Suprapubic skin (tissue), 4 donors: ENCODE data around the gene FN3K.
"Not testable (repeated sequence)": the region's sequence is repeated elsewhere in the genome, so short reads cannot be mapped to it uniquely, and the experiment has no call there.

Source experiments
- EP300 ChIP-seq: sonication (generic); formaldehyde crosslinking; IDR thresholded peaks from one replicate; pipeline ENCODE4 v1.6.1; 2017; ENCODE audit warnings: antibody characterized with exemption
- POLR2A ChIP-seq, 2 donors: fragments of 450-650 bp; IDR thresholded peaks; one replicate each; pipeline ENCODE4 v1.6.1; 2017; ENCODE audit warnings: antibody characterized with exemption in 2 of 2, mild to moderate bottlenecking in 2 of 2, moderate library complexity in 2 of 2
- POLR2AphosphoS5 ChIP-seq, 3 donors: sonication (generic); formaldehyde crosslinking; IDR thresholded peaks; one replicate each; pipeline ENCODE4 v1.6.1; 2017; ENCODE audit warnings: antibody characterized with exemption in 3 of 3
- TF ChIP-seq, protein P1 (sequence below), 2 donors: fragments of 200-600 bp in 1 of 2; fragments of 450-650 bp in 1 of 2; sonication (generic) in 1 of 2; IDR thresholded peaks; one replicate each; pipeline ENCODE4 v1.5.1; 2016 to 2019; ENCODE audit warnings: antibody characterized with exemption in 2 of 2, mild to moderate bottlenecking in 1 of 2, moderate library complexity in 1 of 2

DNA sequence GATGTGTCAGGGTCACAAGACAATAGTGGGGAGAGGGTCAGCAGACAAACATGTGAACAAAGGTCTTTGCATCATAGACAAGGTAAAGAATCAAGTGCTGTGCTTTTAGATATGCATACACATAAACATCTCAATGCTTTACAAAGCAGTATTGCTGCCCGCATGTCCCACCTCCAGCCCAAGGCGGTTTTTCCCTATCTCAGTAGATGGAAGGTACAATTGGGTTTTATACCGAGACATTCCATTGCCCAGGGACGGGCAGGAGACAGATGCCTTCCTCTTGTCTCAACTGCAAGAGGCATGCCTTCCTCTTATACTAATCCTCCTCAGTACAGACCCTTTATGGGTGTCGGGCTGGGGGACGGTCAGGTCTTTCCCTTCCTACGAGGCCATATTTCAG is 9.3 kb downstream of the FN3K start:
- not testable (repeated sequence) for TF ChIP-seq POLR2AphosphoS5 (IDR thresholded peaks at IDR 0.05); POLR2A (IDR thresholded peaks at IDR 0.05); EP300
- TF ChIP-seq, protein P1, sequence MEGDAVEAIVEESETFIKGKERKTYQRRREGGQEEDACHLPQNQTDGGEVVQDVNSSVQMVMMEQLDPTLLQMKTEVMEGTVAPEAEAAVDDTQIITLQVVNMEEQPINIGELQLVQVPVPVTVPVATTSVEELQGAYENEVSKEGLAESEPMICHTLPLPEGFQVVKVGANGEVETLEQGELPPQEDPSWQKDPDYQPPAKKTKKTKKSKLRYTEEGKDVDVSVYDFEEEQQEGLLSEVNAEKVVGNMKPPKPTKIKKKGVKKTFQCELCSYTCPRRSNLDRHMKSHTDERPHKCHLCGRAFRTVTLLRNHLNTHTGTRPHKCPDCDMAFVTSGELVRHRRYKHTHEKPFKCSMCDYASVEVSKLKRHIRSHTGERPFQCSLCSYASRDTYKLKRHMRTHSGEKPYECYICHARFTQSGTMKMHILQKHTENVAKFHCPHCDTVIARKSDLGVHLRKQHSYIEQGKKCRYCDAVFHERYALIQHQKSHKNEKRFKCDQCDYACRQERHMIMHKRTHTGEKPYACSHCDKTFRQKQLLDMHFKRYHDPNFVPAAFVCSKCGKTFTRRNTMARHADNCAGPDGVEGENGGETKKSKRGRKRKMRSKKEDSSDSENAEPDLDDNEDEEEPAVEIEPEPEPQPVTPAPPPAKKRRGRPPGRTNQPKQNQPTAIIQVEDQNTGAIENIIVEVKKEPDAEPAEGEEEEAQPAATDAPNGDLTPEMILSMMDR (IDR thresholded peaks at IDR 0.05), result not testable (repeated sequence)
